Omental fat pad (tissue), 4 donors: ENCODE results near the gene SNX27. TPM values are rescaled to one million over a fixed set of nuclear protein-coding genes. Genes with fewer than 3 reads are reported as not detected.

Experiments used
- ATAC-seq: fragments of 150-250 bp; one replicate; pipeline ENCODE4 v1.9.1; 2016; ENCODE audit warnings: mild to moderate bottlenecking, moderate library complexity; ENCODE audit not compliant: low FRiP score
- DNase-seq: peaks from one replicate; pipeline ENCODE4 v3.0.0-alpha.2; 2019; ENCODE audit warnings: low spot score
- CTCF ChIP-seq, 3 donors: fragments of 450-650 bp; IDR thresholded peaks; one replicate each; pipeline ENCODE4 v1.5.1; 2016 to 2017; ENCODE audit warnings: antibody characterized with exemption in 3 of 3, mild to moderate bottlenecking in 3 of 3, moderate library complexity in 2 of 3
- total RNA-seq, 4 donors: library from RNA; depleted of rRNA; stranded (reverse); fragments of >200 nt; gene quantifications; one replicate each; pipeline ENCODE4 v1.1.0, GENCODE V29; 2016

The SNX27 gene
- total RNA-seq, 4 donors from 2014 or later = 21.3 to 41.9 (median 33.6) TPM

GRCh38 chr1:151701515-151701914 is 89.7 kb downstream of the SNX27 start:
- DNase-seq (no peak), ATAC-seq (no peak)
- TF ChIP-seq CTCF (IDR thresholded peaks at IDR 0.05) = no peak

GRCh38 chr1:151702936-151703335 is 91.1 kb downstream of the SNX27 start:
- TF ChIP-seq CTCF (IDR thresholded peaks at IDR 0.05) = no peak
- ATAC-seq = no peak
- no peak for DNase-seq

GRCh38 chr1:151703813-151704212 is 92.0 kb downstream of the SNX27 start:
- TF ChIP-seq CTCF (IDR thresholded peaks at IDR 0.05) = no peak
- ATAC-seq (no peak), DNase-seq (no peak)

- no peak for TF ChIP-seq CTCF (IDR thresholded peaks at IDR 0.05)
- DNase-seq = no peak
- no peak for ATAC-seq
Observed at GRCh38 chr1:151704246-151704645, 92.4 kb downstream of the SNX27 start.

- ATAC-seq = no peak
- DNase-seq = no peak
- no peak for TF ChIP-seq CTCF (IDR thresholded peaks at IDR 0.05)
Observed at GRCh38 chr1:151705146-151705545, 93.3 kb downstream of the SNX27 start.

- TF ChIP-seq CTCF (IDR thresholded peaks at IDR 0.05) = no peak
- ATAC-seq (no peak), DNase-seq (no peak)
Observed at GRCh38 chr1:151705753-151706463, 94.1 kb downstream of the SNX27 start.
